ENCODE data around the gene CCL2.

Gene CCL2

GRCh38 chr17:34221411-34221810 lies 33.7 kb upstream of the CCL2 start:
- no peak for TF ChIP-seq TAF1 (IDR thresholded peaks at IDR 0.05; ENCODE audit: low read depth)
- no peak for TF ChIP-seq REST (IDR thresholded peaks at IDR 0.05; ENCODE audit: low read depth)
- TF ChIP-seq EP300 (IDR thresholded peaks at IDR 0.05; ENCODE audit: borderline replicate concordance) = no peak
- no peak for TF ChIP-seq NFIC (IDR thresholded peaks at IDR 0.05)
- TF ChIP-seq EGR1 (IDR thresholded peaks at IDR 0.05) = no peak
- TF ChIP-seq YY1 (IDR thresholded peaks at IDR 0.05; ENCODE audit: low read depth) = no peak
- TF ChIP-seq ZBTB7A (IDR thresholded peaks at IDR 0.05; ENCODE audit: low read depth) = no peak
- no peak for TF ChIP-seq USF1 (IDR thresholded peaks at IDR 0.05)
- no peak for TF ChIP-seq TCF12 (IDR thresholded peaks at IDR 0.05; ENCODE audit: low read depth)
- no peak for TF ChIP-seq MAX (IDR thresholded peaks at IDR 0.05)

- TF ChIP-seq TCF12 (IDR thresholded peaks at IDR 0.05; ENCODE audit: low read depth) = no peak
- TF ChIP-seq CEBPB (IDR thresholded peaks at IDR 0.05) = no peak
- TF ChIP-seq RAD21 (IDR thresholded peaks at IDR 0.05; ENCODE audit: low read depth) = no peak
- no peak for TF ChIP-seq EGR1 (IDR thresholded peaks at IDR 0.05)
- no peak for TF ChIP-seq ZBTB7A (IDR thresholded peaks at IDR 0.05; ENCODE audit: low read depth)
Measured at GRCh38 chr17:34222722-34223497, 32.2 kb upstream of the CCL2 start.

GRCh38 chr17:34225046-34225445 lies 30.0 kb upstream of the CCL2 start:
- TF ChIP-seq MAX (IDR thresholded peaks at IDR 0.05) (no peak), YY1 (IDR thresholded peaks at IDR 0.05; ENCODE audit: low read depth) (no peak), NFIC (IDR thresholded peaks at IDR 0.05) (no peak), EGR1 (IDR thresholded peaks at IDR 0.05) (no peak), RAD21 (IDR thresholded peaks at IDR 0.05; ENCODE audit: low read depth) (no peak), CREB1 (IDR thresholded peaks at IDR 0.05; ENCODE audit: low read depth) (no peak), FOXM1 (IDR thresholded peaks at IDR 0.05; ENCODE audit: borderline replicate concordance, low read depth) (no peak), EP300 (IDR thresholded peaks at IDR 0.05; ENCODE audit: borderline replicate concordance) (no peak), TCF12 (IDR thresholded peaks at IDR 0.05; ENCODE audit: low read depth) (no peak), REST (IDR thresholded peaks at IDR 0.05; ENCODE audit: low read depth) (no peak), CEBPB (IDR thresholded peaks at IDR 0.05) (no peak), USF1 (IDR thresholded peaks at IDR 0.05) (no peak), ZBTB7A (IDR thresholded peaks at IDR 0.05; ENCODE audit: low read depth) (no peak), TAF1 (IDR thresholded peaks at IDR 0.05; ENCODE audit: low read depth) (no peak), TEAD4 (IDR thresholded peaks at IDR 0.05) (no peak)

GRCh38 chr17:34226011-34226743 lies 28.9 kb upstream of the CCL2 start:
- no peak for TF ChIP-seq FOXM1 (IDR thresholded peaks at IDR 0.05; ENCODE audit: borderline replicate concordance, low read depth)

- TF ChIP-seq EP300 (IDR thresholded peaks at IDR 0.05; ENCODE audit: borderline replicate concordance) (no peak), NFIC (IDR thresholded peaks at IDR 0.05) (no peak), YY1 (IDR thresholded peaks at IDR 0.05; ENCODE audit: low read depth) (no peak)
Measured at GRCh38 chr17:34226744-34227034, 28.4 kb upstream of the CCL2 start.

- TF ChIP-seq ZBTB7A (IDR thresholded peaks at IDR 0.05; ENCODE audit: low read depth) (no peak), USF1 (IDR thresholded peaks at IDR 0.05) (no peak), RAD21 (IDR thresholded peaks at IDR 0.05; ENCODE audit: low read depth) (no peak), CREB1 (IDR thresholded peaks at IDR 0.05; ENCODE audit: low read depth) (no peak), TCF12 (IDR thresholded peaks at IDR 0.05; ENCODE audit: low read depth) (no peak)
Measured at GRCh38 chr17:34227707-34228106, 27.4 kb upstream of the CCL2 start.

Measured in Ishikawa (cell line).